SU-DHL-6 (cell line): ENCODE measurements around the gene STIMATE.

ENCODE experiments used
- CTCF ChIP-seq: fragments of 200-600 bp; sonication (generic); IDR thresholded peaks from one replicate; pipeline ENCODE4 v1.5.1; 2017; ENCODE audit warnings: antibody characterized with exemption, mild to moderate bottlenecking, low read length, moderate library complexity; ENCODE audit not compliant: insufficient read depth, poor library complexity, severe bottlenecking
- EZH2phosphoT487 ChIP-seq: fragments of 200-600 bp; sonication (generic), shearing (Covaris generic); conservative IDR thresholded peaks from 2 replicates; pipeline ENCODE4 v1.6.1; 2018; ENCODE audit warnings: mild to moderate bottlenecking, antibody characterized with exemption, low read length, moderate library complexity, mixed read lengths

GRCh38 chr3:52897130-52898122 lies at the start of gene STIMATE:
- TF ChIP-seq CTCF (no peak), EZH2phosphoT487 (no peak)
